Activated CD4-positive, alpha-beta memory T cell treated with anti-CD3 and anti-CD28 coated beads for 36 hours (primary cell): ENCODE measurements around the gene PRR5. TPM values are rescaled to one million over a fixed set of nuclear protein-coding genes. Genes with fewer than 3 reads are reported as not detected.
"Not testable (repeated sequence)": the region's sequence is repeated elsewhere in the genome, so short reads cannot be mapped to it uniquely, and the experiment has no call there.

Source experiments
- CTCF ChIA-PET: fragments of 350-600 bp; sonication (Branson Sonifier 250); formaldehyde crosslinking; loops from one replicate; lab custom pipeline; 2021; ENCODE audit warnings: antibody characterized with exemption, inconsistent platforms; lab: Charles Lee
- POLR2A ChIA-PET: fragments of 350-600 bp; sonication (Branson Sonifier 250); formaldehyde crosslinking; loops from one replicate; lab custom pipeline; 2021; ENCODE audit warnings: antibody characterized with exemption; lab: Charles Lee
- DNase-seq: peaks from one replicate; pipeline ENCODE4 v3.0.0-alpha.2; 2020
- H3K27ac Mint-ChIP-seq: one replicate; pipeline ENCODE4 v1.8.0; 2021; ENCODE audit warnings: mixed read lengths
- H3K27me3 Mint-ChIP-seq: one replicate; pipeline ENCODE4 v1.8.0; 2021; ENCODE audit warnings: mixed read lengths
- H3K36me3 Mint-ChIP-seq: one replicate; pipeline ENCODE4 v1.8.0; 2021; ENCODE audit warnings: mixed read lengths
- H3K4me1 Mint-ChIP-seq: one replicate; pipeline ENCODE4 v1.8.0; 2021; ENCODE audit warnings: low read depth, mixed read lengths
- H3K4me3 Mint-ChIP-seq: one replicate; pipeline ENCODE4 v1.8.0; 2021; ENCODE audit warnings: mild to moderate bottlenecking, mixed read lengths
- H3K9me3 Mint-ChIP-seq: one replicate; pipeline ENCODE4 v1.8.0; 2021; ENCODE audit warnings: mixed read lengths
- intact Hi-C: fragments of 100-400 bp; cut with micrococcal nuclease; formaldehyde crosslinking; loops from one replicate; pipeline ENCODE4 v1.15.1; 2023
- total RNA-seq, 2 experiments: library from RNA; stranded (reverse); gene quantifications; one replicate each; pipeline ENCODE4 v1.2.3, GENCODE V29; 2021

PRR5 gene
- total RNA-seq: 10 to 100 TPM; 10.3 to 11.8 TPM

GRCh38 chr22:44701824-44702478, at the start of gene PRR5:
TSS of gene PRR5 (plus strand) at chr22:44702204. CDS start at chr22:44702475, 271 bp downstream.
- CTCF ChIA-PET: interaction anchor here (2.1 kb wide), 1 partner anchor 33 kb away, joined by 11 read pairs; no protein-coding TSS in a partner anchor
- Mint-ChIP-seq H3K9me3 (no peaks in the 10 kb centered on the region), H3K4me3 (peak within 1 kb of the TSS; percentile 68), H3K27ac (peak within 1 kb of the TSS; percentile 60), H3K36me3 (no peaks in the 10 kb centered on the region), H3K27me3 (no peaks in the 10 kb centered on the region), H3K4me1 (peaks cover 10% of the 10 kb centered on the region)
- peak; percentile 88 for DNase-seq
- intact Hi-C loops: loop anchor here (2.0 kb wide), 1 partner anchor 17 kb away; no protein-coding TSS in a partner anchor
- POLR2A ChIA-PET: no interaction called here

- H3K36me3 Mint-ChIP-seq, DNase-seq, CTCF ChIA-PET, H3K4me3 Mint-ChIP-seq, H3K27me3 Mint-ChIP-seq, H3K9me3 Mint-ChIP-seq, POLR2A ChIA-PET, H3K4me1 Mint-ChIP-seq, intact Hi-C loops, H3K27ac Mint-ChIP-seq: not testable (repeated sequence)
Observed at GRCh38 chr22:44652866-44653265, 49.1 kb upstream of the PRR5 start.

- Mint-ChIP-seq H3K27ac (no peak overlapping the region), H3K9me3 (no peaks in the 10 kb centered on the region), H3K4me1 (peaks cover 2% of the 10 kb centered on the region), H3K27me3 (no peaks in the 10 kb centered on the region), H3K4me3 (no peak overlapping the region), H3K36me3 (no peaks in the 10 kb centered on the region)
- ChIA-PET CTCF (interaction anchor here (1.2 kb wide), 1 partner anchor 27 kb away, joined by 3 read pairs; no protein-coding TSS in a partner anchor), POLR2A (interaction anchor here (0.6 kb wide), 1 partner anchor 665 kb away, joined by 4 read pairs; no protein-coding TSS in a partner anchor)
- intact Hi-C loops: no loop called here
- DNase-seq: no peak
Observed at GRCh38 chr22:44658311-44658953, 43.6 kb upstream of the PRR5 start.

GRCh38 chr22:44659140-44659539, 42.9 kb upstream of the PRR5 start:
- no peaks in the 10 kb centered on the region for H3K9me3 Mint-ChIP-seq
- H3K36me3 Mint-ChIP-seq: no peaks in the 10 kb centered on the region
- POLR2A ChIA-PET: no interaction called here
- H3K4me1 Mint-ChIP-seq: peaks cover 7% of the 10 kb centered on the region
- intact Hi-C loops: no loop called here
- CTCF ChIA-PET: interaction anchor here (0.6 to 1.2 kb wide), 2 partner anchors 15 to 26 kb away, joined by 3 read pairs; no protein-coding TSS in a partner anchor
- H3K27me3 Mint-ChIP-seq: no peaks in the 10 kb centered on the region
- DNase-seq: no peak
- H3K4me3 Mint-ChIP-seq: no peak overlapping the region
- H3K27ac Mint-ChIP-seq: no peak overlapping the region

GRCh38 chr22:44660051-44660830, 41.8 kb upstream of the PRR5 start:
- H3K27me3 Mint-ChIP-seq: no peaks in the 10 kb centered on the region
- ChIA-PET CTCF (no interaction called here), POLR2A (no interaction called here)
- H3K36me3 Mint-ChIP-seq: no peaks in the 10 kb centered on the region
- H3K9me3 Mint-ChIP-seq: no peaks in the 10 kb centered on the region
- intact Hi-C loops: no loop called here
- DNase-seq: no peak
- H3K27ac Mint-ChIP-seq: no peak overlapping the region
- peaks cover 16% of the 10 kb centered on the region for H3K4me1 Mint-ChIP-seq
- no peak overlapping the region for H3K4me3 Mint-ChIP-seq

- DNase-seq: no peak
- peaks cover 22% of the 10 kb centered on the region for H3K4me1 Mint-ChIP-seq
- H3K27ac Mint-ChIP-seq: no peak overlapping the region
- intact Hi-C loops: no loop called here
- CTCF ChIA-PET: interaction anchor here (0.5 to 0.6 kb wide), 2 partner anchors 665 to 1883 kb away, joined by 3 read pairs; no protein-coding TSS in a partner anchor
- POLR2A ChIA-PET: no interaction called here
- no peaks in the 10 kb centered on the region for H3K9me3 Mint-ChIP-seq
- no peak overlapping the region for H3K4me3 Mint-ChIP-seq
- H3K36me3 Mint-ChIP-seq: no peaks in the 10 kb centered on the region
- H3K27me3 Mint-ChIP-seq: no peaks in the 10 kb centered on the region
Observed at GRCh38 chr22:44661070-44661469, 40.9 kb upstream of the PRR5 start.

GRCh38 chr22:44661659-44662569, 40.1 kb upstream of the PRR5 start:
- Mint-ChIP-seq H3K9me3 (no peaks in the 10 kb centered on the region), H3K27ac (no peak overlapping the region), H3K4me1 (peaks cover 27% of the 10 kb centered on the region), H3K4me3 (no peak overlapping the region), H3K36me3 (no peaks in the 10 kb centered on the region), H3K27me3 (no peaks in the 10 kb centered on the region)
- ChIA-PET CTCF (interaction anchor here (0.6 to 0.7 kb wide), 2 partner anchors 27 to 1884 kb away, joined by 3 read pairs; no protein-coding TSS in a partner anchor), POLR2A (no interaction called here)
- intact Hi-C loops: no loop called here
- DNase-seq: no peak

- H3K4me3 Mint-ChIP-seq: no peak overlapping the region
- no peaks in the 10 kb centered on the region for H3K9me3 Mint-ChIP-seq
- no peaks in the 10 kb centered on the region for H3K36me3 Mint-ChIP-seq
- intact Hi-C loops: no loop called here
- H3K4me1 Mint-ChIP-seq: peaks cover 32% of the 10 kb centered on the region
- CTCF ChIA-PET: interaction anchor here (1.1 to 2.8 kb wide), 2 partner anchors 21 to 41 kb away, joined by 3 to 21 read pairs; no protein-coding TSS in a partner anchor
- peak overlapping the region; percentile 8 for H3K27ac Mint-ChIP-seq
- no peaks in the 10 kb centered on the region for H3K27me3 Mint-ChIP-seq
- DNase-seq: no peak
- POLR2A ChIA-PET: no interaction called here
Observed at GRCh38 chr22:44663256-44663999, 38.6 kb upstream of the PRR5 start.

GRCh38 chr22:44664149-44664548, 37.9 kb upstream of the PRR5 start:
- H3K27ac Mint-ChIP-seq: peak overlapping the region; percentile 18
- H3K27me3 Mint-ChIP-seq: no peaks in the 10 kb centered on the region
- H3K36me3 Mint-ChIP-seq: no peaks in the 10 kb centered on the region
- H3K4me3 Mint-ChIP-seq: no peak overlapping the region
- DNase-seq: peak; percentile 75
- ChIA-PET CTCF (interaction anchor here (1.1 to 2.8 kb wide), 2 partner anchors 21 to 42 kb away, joined by 3 to 21 read pairs; no protein-coding TSS in a partner anchor), POLR2A (interaction anchor here (1.8 kb wide), 1 partner anchor 18 kb away, joined by 4 read pairs; no protein-coding TSS in a partner anchor)
- intact Hi-C loops: loop anchor here (2.0 kb wide), 1 partner anchor 21 kb away; no protein-coding TSS in a partner anchor
- no peaks in the 10 kb centered on the region for H3K9me3 Mint-ChIP-seq
- H3K4me1 Mint-ChIP-seq: peaks cover 32% of the 10 kb centered on the region

- ChIA-PET POLR2A (interaction anchor here (1.8 kb wide), 1 partner anchor 17 kb away, joined by 4 read pairs; no protein-coding TSS in a partner anchor), CTCF (interaction anchor here (0.7 to 2.8 kb wide), 2 partner anchors 20 to 671 kb away, joined by 3 to 21 read pairs; no protein-coding TSS in a partner anchor)
- intact Hi-C loops: loop anchor here (2.0 kb wide), 1 partner anchor 20 kb away; no protein-coding TSS in a partner anchor
- Mint-ChIP-seq H3K4me1 (peaks cover 32% of the 10 kb centered on the region), H3K27me3 (no peaks in the 10 kb centered on the region), H3K27ac (no peak overlapping the region), H3K9me3 (no peaks in the 10 kb centered on the region), H3K36me3 (no peaks in the 10 kb centered on the region), H3K4me3 (no peak overlapping the region)
- DNase-seq: peak; percentile 24
Observed at GRCh38 chr22:44665115-44665514, 36.9 kb upstream of the PRR5 start.
